GM21723 (cell line): Measurements from ENCODE around the gene SINHCAF.
"Not testable (repeated sequence)": the region's sequence is repeated elsewhere in the genome, so short reads cannot be mapped to it uniquely, and the experiment has no call there.

Experiments used
- ATAC-seq: cut with Tn5 transposase; IDR thresholded peaks from one replicate; pipeline ENCODE4 v1.9.1; 2021; ENCODE audit warnings: mild to moderate bottlenecking, moderate library complexity; ENCODE audit not compliant: unreplicated experiment

The SINHCAF gene

GRCh38 chr12:31325877-31326631 lies at the start of gene SINHCAF:
Gene SINHCAF (minus strand): TSS chr12:31326150. CDS start chr12:31298204, 27,946 bp downstream.
- ATAC-seq = peak; percentile 50

DNA sequence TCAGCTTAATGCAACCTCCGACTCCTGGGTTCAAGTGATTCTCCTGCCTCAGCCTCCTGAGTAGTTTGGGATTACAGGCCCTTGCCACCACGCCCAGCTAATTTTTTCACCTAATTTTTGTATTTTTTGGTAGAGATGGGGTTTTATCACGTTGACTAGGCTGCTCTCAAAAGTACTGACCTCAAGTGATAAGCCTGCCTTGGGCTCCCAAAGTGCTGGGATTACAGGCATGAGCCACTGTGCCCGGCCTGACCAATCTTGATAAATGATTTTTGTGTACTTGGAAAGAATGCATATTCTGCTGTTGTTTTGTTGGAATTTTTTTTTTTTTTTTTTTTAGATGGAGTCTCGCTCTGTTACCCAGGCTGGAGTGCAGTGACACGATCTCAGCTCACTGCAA lies 49.5 kb upstream of the SINHCAF start:
- not testable (repeated sequence) for ATAC-seq

DNA sequence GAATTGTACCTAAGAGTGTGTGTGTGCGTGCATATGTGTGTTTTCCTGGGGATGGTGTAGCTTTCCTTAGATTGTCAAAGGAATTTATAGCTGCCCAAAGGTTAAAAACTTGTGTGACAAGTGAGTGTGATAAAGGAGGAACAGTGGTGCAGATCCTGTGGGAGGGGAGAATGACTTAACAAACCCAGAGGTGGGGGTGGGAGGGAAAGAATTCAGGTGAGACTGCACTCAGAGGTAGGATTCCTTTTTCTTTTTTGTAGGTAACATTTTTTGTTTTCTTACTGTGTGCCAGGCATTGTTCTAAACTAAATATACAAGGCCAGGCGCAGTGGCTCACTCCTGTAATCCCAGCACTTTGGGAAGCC lies 45.3 kb upstream of the SINHCAF start:
- no peak for ATAC-seq

DNA sequence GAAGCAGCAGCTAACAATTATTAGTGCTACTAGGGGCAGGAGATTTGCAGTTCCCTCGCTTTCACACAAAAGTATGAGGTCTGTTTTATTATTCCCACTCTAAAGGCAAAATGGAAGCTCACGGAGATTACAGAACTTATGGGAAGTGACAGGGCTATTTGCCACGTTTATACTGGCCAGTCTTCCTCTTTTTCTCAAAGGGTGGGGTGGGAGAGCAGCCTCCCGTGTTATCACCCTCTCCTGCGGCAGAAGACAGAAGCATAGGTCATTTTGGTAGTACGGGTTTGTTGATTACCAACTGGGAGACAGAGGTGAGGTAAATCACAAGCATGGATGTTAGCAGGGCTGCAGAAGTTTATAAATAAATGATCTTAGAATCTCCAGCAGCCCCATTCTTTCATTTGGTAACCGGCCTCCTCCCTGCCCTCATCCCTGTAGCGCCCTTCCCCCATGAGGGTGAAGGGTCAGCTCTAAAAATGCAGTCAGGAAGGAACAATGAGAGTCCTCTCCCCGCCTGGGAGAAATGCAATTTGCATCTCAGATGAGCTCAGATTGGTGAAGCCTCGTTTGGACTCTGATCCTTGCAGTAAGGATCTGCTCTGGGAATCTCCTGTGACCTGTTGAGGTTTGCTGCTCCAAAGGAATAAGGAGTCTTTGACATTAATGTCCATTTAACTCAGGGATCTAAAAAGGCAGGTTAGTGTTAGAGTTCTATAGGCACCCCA lies 44.7 kb upstream of the SINHCAF start:
- ATAC-seq = no peak

- ATAC-seq = no peak
Observed at GRCh38 chr12:31369712-31370521, 44.0 kb upstream of the SINHCAF start.

DNA sequence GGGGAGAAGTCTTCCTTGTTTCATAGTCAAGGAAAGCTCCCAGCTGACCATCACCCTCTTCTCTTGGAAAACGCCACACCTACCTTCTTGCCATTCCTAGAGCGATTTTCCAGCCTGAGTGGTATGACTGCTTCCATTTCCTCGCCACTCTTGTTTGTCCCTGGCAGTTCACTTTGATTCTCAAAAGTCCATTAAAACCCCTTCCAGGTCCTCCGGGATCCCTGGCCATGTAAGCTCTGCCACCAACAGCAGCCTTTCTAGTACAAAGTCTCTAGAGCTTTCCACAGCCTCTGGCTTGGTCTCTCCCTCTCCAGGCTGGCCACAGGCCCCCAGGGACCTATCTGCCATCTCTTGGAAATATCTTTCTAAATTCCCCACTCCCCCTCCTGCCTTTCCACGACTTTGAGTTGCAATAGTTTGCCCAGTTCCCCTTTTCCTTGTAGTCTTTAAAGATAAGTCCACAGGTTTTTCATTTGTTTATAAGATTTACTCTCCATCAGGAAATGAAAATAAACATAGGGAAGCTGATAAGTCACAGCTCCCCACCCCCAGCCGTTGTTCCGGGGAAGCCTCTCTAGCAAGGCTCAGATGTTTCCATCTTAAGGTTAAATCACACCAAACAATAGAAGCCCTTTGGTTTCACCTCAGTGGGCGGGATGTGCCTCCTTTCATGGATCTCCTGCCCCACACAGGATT lies 42.9 kb upstream of the SINHCAF start:
- no peak for ATAC-seq

- no peak for ATAC-seq
Observed at GRCh38 chr12:31366104-31366621, 40.2 kb upstream of the SINHCAF start.

DNA sequence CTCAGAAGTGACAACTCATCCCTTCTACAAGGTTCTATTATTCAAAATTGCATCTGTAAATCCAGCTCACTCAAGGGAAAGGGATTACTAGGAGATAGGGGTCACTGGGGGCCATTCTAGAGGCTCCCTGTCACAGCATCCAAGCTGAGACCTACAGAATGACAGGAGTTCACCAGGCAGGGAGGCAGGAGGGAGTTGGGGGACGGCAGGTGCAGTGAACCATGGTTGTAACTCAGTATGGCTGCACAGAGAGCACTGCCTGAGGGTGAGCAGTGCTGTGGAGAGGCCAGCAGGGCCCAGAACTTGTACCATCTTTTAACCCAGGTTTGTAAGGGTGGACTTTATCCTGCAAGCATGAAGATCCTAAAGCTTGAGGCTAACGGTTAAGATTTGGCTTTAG lies 37.9 kb upstream of the SINHCAF start:
- ATAC-seq = no peak

DNA sequence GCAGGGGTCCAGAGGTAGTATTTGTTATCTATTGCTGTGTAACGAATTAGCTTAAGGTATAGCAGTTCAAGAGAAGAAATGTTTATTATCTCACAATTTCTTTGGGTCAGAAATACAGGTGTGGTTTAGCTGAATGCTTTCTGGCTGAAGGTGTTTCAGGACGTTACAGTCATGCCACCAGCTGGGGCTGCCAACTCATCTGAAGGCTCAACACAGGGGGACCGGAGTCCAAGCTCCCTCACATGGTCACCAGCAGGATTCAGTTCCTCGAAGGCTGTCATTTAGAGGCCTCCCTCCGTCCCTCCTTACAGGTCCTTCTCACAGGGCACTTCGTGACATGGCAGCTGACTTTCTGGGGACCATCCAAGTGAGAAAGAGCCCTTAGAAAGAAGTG lies 37.5 kb upstream of the SINHCAF start:
- peak; percentile 11 for ATAC-seq

DNA sequence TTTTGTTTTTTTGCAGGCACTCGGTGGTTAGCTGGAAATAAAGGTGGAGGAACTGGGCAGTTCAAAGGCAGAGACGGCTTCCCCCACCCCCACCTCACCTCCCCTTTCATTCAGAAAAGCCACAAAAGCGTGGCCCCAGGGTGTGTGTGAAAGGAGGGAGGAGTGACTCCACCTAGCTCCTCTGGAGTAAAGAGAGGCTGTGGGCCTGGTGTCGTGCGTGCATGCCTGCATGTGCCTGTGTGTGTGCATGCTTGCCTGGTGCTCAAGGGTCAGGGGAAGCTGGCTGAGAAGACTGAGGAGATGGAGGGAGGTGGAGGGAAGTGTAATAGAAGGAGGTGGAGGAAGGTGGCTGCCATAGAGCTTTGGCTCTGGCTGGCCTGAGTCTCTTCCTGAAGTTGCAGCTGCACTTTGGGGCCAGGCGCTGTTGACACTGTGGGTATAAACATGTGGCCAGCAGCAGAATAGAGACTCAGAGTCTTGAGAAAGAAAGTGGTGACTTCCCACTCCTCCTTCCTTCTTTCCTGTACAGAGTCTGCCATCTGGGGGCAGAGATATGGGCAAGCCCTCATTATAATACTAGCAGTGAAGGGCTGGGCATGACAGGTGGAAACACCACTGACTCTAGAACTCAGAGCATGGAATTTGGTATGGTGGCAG lies 36.9 kb upstream of the SINHCAF start:
- ATAC-seq = peak; percentile 84

GRCh38 chr12:31362115-31362758 lies 36.3 kb upstream of the SINHCAF start:
- ATAC-seq = no peak

GRCh38 chr12:31361730-31362114 lies 35.8 kb upstream of the SINHCAF start:
- no peak for ATAC-seq

GRCh38 chr12:31355747-31356107 lies 29.8 kb upstream of the SINHCAF start:
- no peak for ATAC-seq

DNA sequence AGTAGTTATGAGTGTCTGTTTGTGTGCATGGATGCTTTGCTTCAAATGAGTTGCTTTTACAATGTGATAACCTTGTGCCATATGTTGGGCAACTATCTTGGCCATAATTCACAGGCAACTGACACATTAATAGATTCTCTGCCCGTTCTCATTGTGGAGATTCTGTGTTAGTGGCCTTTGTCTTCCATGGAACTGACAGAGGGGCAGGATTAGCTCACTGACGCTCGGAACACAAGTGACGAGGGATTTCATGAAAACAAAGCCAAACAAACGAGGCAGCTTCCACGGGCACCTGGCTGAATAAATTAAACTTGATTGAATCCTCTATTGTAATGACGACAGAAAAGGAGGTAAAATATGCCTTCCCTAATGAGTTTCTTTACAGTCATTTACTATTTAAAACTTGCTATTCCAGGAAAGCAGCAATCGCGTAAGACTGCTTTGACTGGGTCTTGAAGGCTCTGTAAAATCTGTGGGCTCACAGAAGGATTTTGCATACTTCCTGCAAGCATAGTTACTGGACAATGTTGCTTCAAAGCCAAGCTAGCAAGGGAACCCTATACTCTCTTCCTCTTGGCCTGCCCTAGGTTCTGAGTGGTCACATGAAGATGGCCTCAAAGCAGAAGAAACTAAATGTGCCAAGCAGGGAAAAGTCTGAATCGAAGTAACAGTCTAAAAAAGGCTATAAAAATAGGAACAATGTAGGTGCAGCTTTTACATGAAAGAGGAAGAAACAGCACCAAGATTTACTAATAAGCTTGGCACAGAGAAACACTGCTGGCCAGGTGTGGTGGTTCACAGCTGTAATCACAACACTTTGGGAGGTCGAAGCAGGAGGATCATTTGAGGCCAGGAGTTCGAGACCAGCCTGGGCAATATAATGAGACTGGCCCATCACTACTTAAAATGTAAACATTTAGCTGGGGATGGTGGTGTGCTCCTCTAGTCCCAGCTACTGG lies 28.1 kb upstream of the SINHCAF start:
- no peak for ATAC-seq

DNA sequence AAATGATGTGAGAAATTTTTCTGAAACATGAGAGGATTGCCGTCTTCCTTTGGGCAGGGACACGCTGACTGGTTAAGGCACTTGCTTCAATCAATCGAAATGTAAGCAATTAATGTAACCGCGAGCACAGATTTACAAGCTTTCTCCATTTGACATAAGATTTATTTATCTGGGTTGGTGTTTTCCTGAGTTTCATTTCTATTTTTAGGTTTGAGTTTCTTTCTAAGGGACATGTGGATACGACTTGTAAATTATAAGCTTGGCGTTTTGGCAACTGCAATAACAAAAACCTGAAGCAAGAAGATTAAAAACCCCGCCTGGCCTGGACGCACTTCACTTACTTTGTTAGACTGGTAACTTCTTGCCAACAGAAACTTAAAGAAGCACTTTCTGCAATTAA lies 20.3 kb upstream of the SINHCAF start:
- no peak for ATAC-seq

GRCh38 chr12:31343139-31343538 lies 17.2 kb upstream of the SINHCAF start:
- ATAC-seq = no peak

GRCh38 chr12:31342286-31342685 lies 16.3 kb upstream of the SINHCAF start:
- ATAC-seq = no peak

- no peak for ATAC-seq
Observed at GRCh38 chr12:31339831-31340622, 14.1 kb upstream of the SINHCAF start.
